Spinal cord (tissue), 10 donors: Measurements from ENCODE around the gene GRB2. TPM values are rescaled to one million over a fixed set of nuclear protein-coding genes. Genes with fewer than 3 reads are reported as not detected.

Experiments
- DNase-seq, 6 donors: peaks; one replicate each; pipeline versions ENCODE4 v3.0.0 to v3.0.0-alpha.2; 2013 to 2015; ENCODE audit warnings: low spot score in 6 of 6, low read depth in 4 of 6
- H3K27ac ChIP-seq: one replicate; pipeline ENCODE4 v1.5.1; 2013; ENCODE audit warnings: low read depth, low read length, control low read depth
- H3K27me3 ChIP-seq: one replicate; pipeline ENCODE4 v1.6.1; 2013; ENCODE audit warnings: low read length; ENCODE audit not compliant: control insufficient read depth, insufficient read depth
- H3K36me3 ChIP-seq: one replicate; pipeline ENCODE4 v1.6.1; 2013; ENCODE audit warnings: low read length; ENCODE audit not compliant: control insufficient read depth, insufficient read depth
- H3K4me1 ChIP-seq: one replicate; pipeline ENCODE4 v1.6.1; 2013; ENCODE audit warnings: low read length; ENCODE audit not compliant: control insufficient read depth, insufficient read depth
- H3K4me3 ChIP-seq: one replicate; pipeline ENCODE4 v1.5.1; 2013; ENCODE audit warnings: low read depth, low read length, control low read depth
- H3K9me3 ChIP-seq: one replicate; pipeline ENCODE4 v1.6.1; 2013; ENCODE audit warnings: low read length; ENCODE audit not compliant: control insufficient read depth, insufficient read depth
- WGBS: methylation state at CpG from one replicate; pipeline ENCODE4 v1.1.5; 2013; ENCODE audit warnings: missing lambda C conversion rate; ENCODE audit not compliant: insufficient coverage; 5-methylcytosine and 5-hydroxymethylcytosine counted together
- polyA plus RNA-seq, 2 donors: library from polyadenylated mRNA; unstranded; fragments of 120-200 nt; gene quantifications; one replicate each; pipeline ENCODE4 v1.2.1, GENCODE V29; 2013; ENCODE audit not compliant: insufficient read length in 2 of 2
- total RNA-seq, 2 donors: library from RNA; depleted of rRNA in 1 of 2; stranded (reverse); fragments of 120-200 nt in 1 of 2; fragments of >200 nt in 1 of 2; gene quantifications; one replicate each; pipeline versions ENCODE4 v1.2.3 to v1.2.4, GENCODE V29; 2013 to 2014
- donor health status: healthy.

Gene GRB2
- total and polyA plus RNA-seq, 4 donors, result 86.6 to 205 (median 130) TPM

GRCh38 chr17:75334723-75335122 lies 70.8 kb downstream of the GRB2 start:
- Histone ChIP-seq H3K9me3 (no peaks in the 10 kb centered on the region), H3K27me3 (no peaks in the 10 kb centered on the region), H3K4me1 (no peaks in the 10 kb centered on the region), H3K27ac (no peak overlapping the region), H3K4me3 (no peak overlapping the region), H3K36me3 (peaks cover 4% of the 10 kb centered on the region)
- DNase-seq, result no peak
- 100% methylated on average over 1 of the region's 3 CpGs for WGBS

GRCh38 chr17:75331671-75332070 lies 73.8 kb downstream of the GRB2 start:
- Histone ChIP-seq H3K9me3 (no peaks in the 10 kb centered on the region), H3K4me1 (no peaks in the 10 kb centered on the region), H3K4me3 (no peak overlapping the region), H3K27me3 (no peaks in the 10 kb centered on the region), H3K36me3 (peaks cover 6% of the 10 kb centered on the region), H3K27ac (no peak overlapping the region)
- 20% methylated on average over 1 of the region's 6 CpGs for WGBS
- DNase-seq, result no peak

GRCh38 chr17:75327757-75328156 lies 77.7 kb downstream of the GRB2 start:
- peaks cover 19% of the 10 kb centered on the region for H3K36me3 ChIP-seq
- H3K27me3 ChIP-seq, result no peaks in the 10 kb centered on the region
- H3K27ac ChIP-seq, result no peak overlapping the region
- H3K4me1 ChIP-seq, result peaks cover 3% of the 10 kb centered on the region
- WGBS, result no CpG with 5 or more reads among the region's 2 CpGs
- DNase-seq, result no peak
- H3K4me3 ChIP-seq, result no peak overlapping the region
- H3K9me3 ChIP-seq, result no peaks in the 10 kb centered on the region

GRCh38 chr17:75326226-75326848 lies 79.1 kb downstream of the GRB2 start:
- H3K4me3 ChIP-seq, result no peak overlapping the region
- H3K9me3 ChIP-seq, result no peaks in the 10 kb centered on the region
- H3K27me3 ChIP-seq, result no peaks in the 10 kb centered on the region
- no peak for DNase-seq
- peaks cover 3% of the 10 kb centered on the region for H3K4me1 ChIP-seq
- 79% methylated on average over 4 of the region's 5 CpGs for WGBS
- no peak overlapping the region for H3K27ac ChIP-seq
- peaks cover 31% of the 10 kb centered on the region for H3K36me3 ChIP-seq

- Histone ChIP-seq H3K27me3 (no peaks in the 10 kb centered on the region), H3K27ac (peak overlapping the region; percentile 1), H3K4me3 (no peak overlapping the region), H3K4me1 (peaks cover 3% of the 10 kb centered on the region), H3K9me3 (no peaks in the 10 kb centered on the region), H3K36me3 (peaks cover 36% of the 10 kb centered on the region)
- no peak for DNase-seq
- WGBS, result 72% methylated on average over 7 of the region's 7 CpGs
Observed at GRCh38 chr17:75325827-75326225, 79.7 kb downstream of the GRB2 start.

GRCh38 chr17:75325348-75325747 lies 80.1 kb downstream of the GRB2 start:
- peaks cover 3% of the 10 kb centered on the region for H3K4me1 ChIP-seq
- WGBS, result 90% methylated on average over 3 of the region's 6 CpGs
- no peak overlapping the region for H3K4me3 ChIP-seq
- DNase-seq, result no peak
- H3K36me3 ChIP-seq, result peaks cover 37% of the 10 kb centered on the region
- H3K27me3 ChIP-seq, result no peaks in the 10 kb centered on the region
- peak overlapping the region; percentile 1 for H3K27ac ChIP-seq
- H3K9me3 ChIP-seq, result no peaks in the 10 kb centered on the region

- DNase-seq, result no peak
Observed at GRCh38 chr17:75321506-75321905, 84.0 kb downstream of the GRB2 start.

GRCh38 chr17:75319904-75320691 lies 85.4 kb downstream of the GRB2 start:
- Histone ChIP-seq H3K4me1 (no peaks in the 10 kb centered on the region), H3K4me3 (no peak overlapping the region), H3K36me3 (peaks cover 61% of the 10 kb centered on the region), H3K9me3 (no peaks in the 10 kb centered on the region), H3K27ac (no peak overlapping the region), H3K27me3 (no peaks in the 10 kb centered on the region)
- WGBS, result 93% methylated on average over 8 of the region's 20 CpGs
- no peak for DNase-seq

More at GRCh38 chr17:75321506-75321905, 84.0 kb downstream of the GRB2 start:
- WGBS, result 88% methylated on average over 8 of the region's 10 CpGs
- H3K36me3 ChIP-seq, result peaks cover 57% of the 10 kb centered on the region
- H3K27me3 ChIP-seq, result no peaks in the 10 kb centered on the region
- H3K27ac ChIP-seq, result no peak overlapping the region
- no peaks in the 10 kb centered on the region for H3K9me3 ChIP-seq
- no peak overlapping the region for H3K4me3 ChIP-seq
- H3K4me1 ChIP-seq, result peaks cover 3% of the 10 kb centered on the region

GRCh38 chr17:75318615-75319222 lies 86.8 kb downstream of the GRB2 start:
- Histone ChIP-seq H3K36me3 (peaks cover 66% of the 10 kb centered on the region), H3K9me3 (no peaks in the 10 kb centered on the region), H3K4me1 (no peaks in the 10 kb centered on the region), H3K27me3 (no peaks in the 10 kb centered on the region), H3K4me3 (no peak overlapping the region), H3K27ac (no peak overlapping the region)
- WGBS, result 87% methylated on average over 6 of the region's 10 CpGs
- DNase-seq, result no peak
